GM18868 (cell line): ENCODE data around the gene MEAF6.
"Not testable (repeated sequence)": the region's sequence is repeated elsewhere in the genome, so short reads cannot be mapped to it uniquely, and the experiment has no call there.

Experiments
- ATAC-seq: cut with Tn5 transposase; IDR thresholded peaks from one replicate; pipeline ENCODE4 v1.9.1; 2021; ENCODE audit warnings: mild to moderate bottlenecking, moderate library complexity; ENCODE audit not compliant: unreplicated experiment

MEAF6 gene

GRCh38 chr1:37514350-37515184, at the start of gene MEAF6:
Gene MEAF6 (minus strand): TSS chr1:37514766. CDS start chr1:37514746, 20 bp downstream.
- ATAC-seq = peak; percentile 93

GRCh38 chr1:37562984-37563383, 48.4 kb upstream of the MEAF6 start:
- no peak for ATAC-seq

GRCh38 chr1:37561133-37562132, 46.9 kb upstream of the MEAF6 start:
- no peak for ATAC-seq

- no peak for ATAC-seq
Measured at GRCh38 chr1:37560401-37561132, 46.0 kb upstream of the MEAF6 start.

- ATAC-seq = not testable (repeated sequence)
Measured at GRCh38 chr1:37559957-37560379, 45.4 kb upstream of the MEAF6 start.

GRCh38 chr1:37559080-37559479, 44.5 kb upstream of the MEAF6 start:
- no peak for ATAC-seq

- ATAC-seq = no peak
Measured at GRCh38 chr1:37558411-37558810, 43.8 kb upstream of the MEAF6 start.

- ATAC-seq = no peak
Measured at GRCh38 chr1:37557402-37557801, 42.8 kb upstream of the MEAF6 start.

GRCh38 chr1:37556712-37557196, 42.2 kb upstream of the MEAF6 start, which contains the start of gene DNALI1:
Gene DNALI1 (plus strand): TSS chr1:37556940. CDS start chr1:37556995, 55 bp downstream.
- no peak for ATAC-seq

- ATAC-seq = peak; percentile 78
Measured at GRCh38 chr1:37553927-37554808, 39.6 kb upstream of the MEAF6 start, which contains the start of gene SNIP1. Gene SNIP1 (minus strand): TSS chr1:37554293. CDS start chr1:37554229, 64 bp downstream.

- ATAC-seq = no peak
Measured at GRCh38 chr1:37553598-37553926, 39.0 kb upstream of the MEAF6 start.

GRCh38 chr1:37549341-37549740, 34.8 kb upstream of the MEAF6 start:
- no peak for ATAC-seq

GRCh38 chr1:37545019-37545418, 30.5 kb upstream of the MEAF6 start:
- ATAC-seq = no peak

GRCh38 chr1:37544530-37544929, 30.0 kb upstream of the MEAF6 start:
- no peak for ATAC-seq

GRCh38 chr1:37540036-37540785, 25.6 kb upstream of the MEAF6 start:
- ATAC-seq = no peak

- not testable (repeated sequence) for ATAC-seq
Measured at GRCh38 chr1:37539154-37539553, 24.6 kb upstream of the MEAF6 start.

GRCh38 chr1:37537378-37537777, 22.8 kb upstream of the MEAF6 start:
- ATAC-seq = no peak

GRCh38 chr1:37533317-37534093, 18.9 kb upstream of the MEAF6 start:
- ATAC-seq = no peak
